GM12873 (cell line): Measurements from ENCODE around the gene SLC6A6.

Source experiments
- TF ChIP-seq, protein P1 (sequence below): IDR thresholded peaks from 2 replicates; pipeline ENCODE4 v1.5.1; 2012; ENCODE audit warnings: low read depth, mild to moderate bottlenecking, moderate library complexity, low read length, control low read depth; ENCODE audit not compliant: insufficient read depth; ENCODE audit errors: missing control alignments

Gene SLC6A6

GRCh38 chr3:14490831-14491230, 88.4 kb downstream of the SLC6A6 start:
- TF ChIP-seq, protein P1, sequence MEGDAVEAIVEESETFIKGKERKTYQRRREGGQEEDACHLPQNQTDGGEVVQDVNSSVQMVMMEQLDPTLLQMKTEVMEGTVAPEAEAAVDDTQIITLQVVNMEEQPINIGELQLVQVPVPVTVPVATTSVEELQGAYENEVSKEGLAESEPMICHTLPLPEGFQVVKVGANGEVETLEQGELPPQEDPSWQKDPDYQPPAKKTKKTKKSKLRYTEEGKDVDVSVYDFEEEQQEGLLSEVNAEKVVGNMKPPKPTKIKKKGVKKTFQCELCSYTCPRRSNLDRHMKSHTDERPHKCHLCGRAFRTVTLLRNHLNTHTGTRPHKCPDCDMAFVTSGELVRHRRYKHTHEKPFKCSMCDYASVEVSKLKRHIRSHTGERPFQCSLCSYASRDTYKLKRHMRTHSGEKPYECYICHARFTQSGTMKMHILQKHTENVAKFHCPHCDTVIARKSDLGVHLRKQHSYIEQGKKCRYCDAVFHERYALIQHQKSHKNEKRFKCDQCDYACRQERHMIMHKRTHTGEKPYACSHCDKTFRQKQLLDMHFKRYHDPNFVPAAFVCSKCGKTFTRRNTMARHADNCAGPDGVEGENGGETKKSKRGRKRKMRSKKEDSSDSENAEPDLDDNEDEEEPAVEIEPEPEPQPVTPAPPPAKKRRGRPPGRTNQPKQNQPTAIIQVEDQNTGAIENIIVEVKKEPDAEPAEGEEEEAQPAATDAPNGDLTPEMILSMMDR, result no peak

DNA sequence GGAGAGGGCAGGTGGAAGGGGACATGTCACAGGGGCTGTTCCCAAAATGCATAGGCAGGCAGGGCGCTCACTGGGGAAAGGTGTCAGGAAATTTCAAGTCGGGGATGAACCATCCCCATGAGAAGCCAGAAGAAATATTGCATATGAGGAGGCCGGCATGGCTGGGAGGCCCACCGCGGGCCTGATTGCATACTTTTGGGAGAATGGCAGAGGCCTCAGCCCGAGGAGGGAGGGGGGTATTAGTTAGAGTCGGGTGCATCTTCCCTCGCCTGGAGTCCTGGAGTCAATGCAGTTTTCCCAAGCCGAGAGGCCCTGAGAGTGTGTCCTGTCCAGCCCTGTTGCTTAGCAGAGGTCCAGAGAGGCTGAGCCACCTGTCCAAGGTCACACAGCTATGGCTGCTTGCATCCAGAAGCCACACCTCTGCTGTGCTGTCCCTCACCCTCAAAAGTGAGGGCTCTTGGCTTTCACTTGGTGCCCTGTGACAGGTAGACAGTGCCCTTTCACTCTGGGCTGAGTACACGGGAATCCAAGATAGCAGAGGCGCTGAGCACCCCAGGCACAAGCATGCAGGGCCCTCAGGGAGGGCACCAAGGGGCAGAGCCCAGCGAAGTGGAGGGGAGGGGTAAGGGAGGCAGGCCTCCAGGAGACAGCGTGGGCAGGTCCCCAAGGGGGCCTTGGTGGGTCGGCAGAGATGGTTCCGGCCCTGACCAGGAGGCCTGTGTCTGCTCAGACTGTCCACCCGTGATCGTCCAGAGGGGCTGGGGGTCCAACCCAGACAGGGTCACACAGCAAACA, 89.2 kb downstream of the SLC6A6 start:
- TF ChIP-seq, protein P1, result no peak

DNA sequence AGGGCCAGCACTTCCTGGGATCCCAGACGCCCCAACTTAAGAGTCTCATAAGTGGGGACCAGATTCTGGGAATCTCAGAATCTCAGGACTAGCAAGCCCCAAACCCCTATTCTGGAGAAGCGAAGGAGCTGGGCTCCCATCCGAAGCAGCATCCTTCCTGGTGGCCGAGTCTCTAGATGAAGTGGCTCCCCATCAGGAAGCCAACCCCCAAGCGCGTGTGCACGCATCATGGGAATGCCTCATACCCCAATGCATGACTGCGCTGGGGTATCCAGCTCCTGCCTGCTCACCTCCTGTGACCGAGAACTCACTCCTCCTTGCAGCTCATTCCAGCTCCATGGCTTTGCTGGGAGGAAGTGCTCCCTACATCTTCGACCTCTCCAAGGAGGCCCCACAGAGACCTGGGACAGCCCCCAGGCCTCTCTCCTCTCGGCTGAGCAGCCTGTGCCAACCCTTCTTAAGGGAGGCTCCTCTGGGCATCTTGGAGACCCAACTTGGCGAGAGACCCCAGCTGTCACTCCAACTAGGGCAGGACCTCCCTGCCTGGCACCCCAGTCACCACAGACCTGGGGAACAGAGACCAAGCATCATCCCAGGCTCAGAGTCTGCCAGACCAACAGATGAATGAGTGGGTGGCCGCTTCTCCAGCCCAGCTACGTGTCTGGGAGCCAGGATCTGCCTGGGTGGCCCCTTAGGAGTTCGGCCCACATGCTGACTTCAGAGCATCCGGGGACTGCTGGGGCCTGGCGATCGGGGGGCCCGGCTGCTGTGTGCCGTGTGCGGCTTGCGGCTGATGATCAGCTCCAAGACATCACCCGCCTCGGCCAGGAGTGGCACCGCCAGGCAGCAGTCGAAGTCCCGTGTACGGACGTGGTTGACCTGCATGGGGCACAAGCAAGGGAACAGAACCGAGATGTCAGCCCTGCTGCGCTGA, 90.8 kb downstream of the SLC6A6 start:
- TF ChIP-seq, protein P1, result no peak

DNA sequence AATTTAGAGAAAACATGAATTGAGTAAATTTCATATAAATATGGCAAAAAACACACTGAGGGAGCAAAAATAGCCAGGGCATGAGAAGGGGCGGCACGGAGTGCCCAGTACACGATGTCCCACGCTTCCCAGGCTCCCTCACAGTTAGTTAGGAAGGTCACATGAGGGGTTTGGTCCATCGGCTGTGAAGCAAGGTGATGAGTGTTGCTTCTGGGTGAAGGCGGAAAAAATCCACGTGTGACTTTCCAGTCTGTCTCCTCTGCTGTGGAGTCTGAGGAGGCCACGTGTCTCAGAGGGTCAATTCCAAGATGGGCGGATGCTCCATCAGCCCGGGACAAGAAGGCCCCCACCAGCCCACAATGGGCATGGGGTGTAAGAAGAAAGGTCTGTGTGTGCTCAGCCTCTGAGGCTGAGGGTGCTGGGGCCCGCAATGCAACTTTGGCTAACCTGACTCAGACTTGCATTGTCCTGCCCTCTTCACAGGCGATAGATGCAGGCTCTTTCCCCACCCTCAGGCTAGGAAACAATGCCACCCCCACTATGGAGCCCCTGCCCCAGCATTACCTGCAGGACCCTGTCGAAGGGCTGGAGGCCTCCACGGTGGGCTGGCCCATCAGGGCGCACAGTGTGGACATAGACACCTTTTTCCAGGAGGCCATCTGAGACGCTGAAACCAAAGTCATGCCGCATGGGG, 92.0 kb downstream of the SLC6A6 start:
- TF ChIP-seq, protein P1, result no peak

DNA sequence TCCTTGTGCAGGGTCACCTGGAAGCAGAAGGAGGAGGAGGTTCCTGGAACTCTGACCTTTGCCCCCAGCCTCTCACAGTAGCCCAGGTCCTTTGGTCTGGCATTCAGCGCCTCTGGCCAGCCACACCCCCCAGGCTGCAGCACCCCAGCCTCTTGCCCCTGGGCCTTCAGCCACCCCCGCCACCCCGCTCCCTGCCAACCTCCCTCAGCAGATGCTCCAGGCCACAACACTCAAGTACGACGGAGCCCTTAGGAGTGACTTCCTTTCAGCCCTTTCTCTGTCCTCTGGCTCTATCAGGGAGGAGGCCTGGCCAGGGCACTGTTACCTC, 92.5 kb downstream of the SLC6A6 start:
- TF ChIP-seq, protein P1, result no peak

DNA sequence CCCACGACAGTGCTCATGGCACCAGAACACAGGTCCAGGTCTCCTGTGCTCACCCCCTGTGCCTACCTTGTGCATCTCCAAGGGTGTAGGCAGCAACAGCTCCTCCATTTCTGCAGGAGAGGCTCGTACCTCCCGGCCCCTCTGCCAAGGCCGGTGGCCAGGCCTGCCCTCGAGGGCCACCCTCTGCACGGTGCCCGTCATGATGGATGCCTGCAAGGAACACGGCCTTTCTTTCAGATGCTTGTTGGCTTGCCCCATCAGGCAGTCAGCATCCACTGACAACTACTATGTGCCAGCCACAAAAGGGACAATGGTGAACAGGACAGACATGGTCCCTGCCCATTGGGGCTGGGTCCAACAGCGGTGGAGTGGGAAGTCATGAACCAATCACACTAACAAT, 93.9 kb downstream of the SLC6A6 start:
- TF ChIP-seq, protein P1, result no peak

GRCh38 chr3:14497321-14497720, 94.9 kb downstream of the SLC6A6 start:
- TF ChIP-seq, protein P1, result peak; percentile 4
